K562 (cell line): ENCODE measurements around the gene ZAP70. TPM values are rescaled to one million over a fixed set of nuclear protein-coding genes. Genes with fewer than 3 reads are reported as not detected.

Experiments
- ATAC-seq: fragments of 200-7000 bp; cut with Tn5 transposase; 3 replicates; pipeline ENCODE4 v1.9.1; 2020; ENCODE audit warnings: moderate library complexity
- BruUV-seq: library from RNA; stranded (reverse); fragments of 400-500 nt; replicated peaks from 2 replicates; lab custom pipeline; 2021; lab: Mats Ljungman, UMichigan
- CTCF ChIA-PET: fragments of 300-600 bp; formaldehyde crosslinking; extraction: SDS; loops from one replicate; lab custom pipeline; 2021; ENCODE audit warnings: low intra/inter-chr PET ratio; lab: Yijun Ruan, JAX
- POLR2A ChIA-PET: fragments of 300-600, 350-650 bp; sonication (Branson Sonifier 250); formaldehyde crosslinking; extraction: SDS; loops from one replicate; lab custom pipeline; 2021; ENCODE audit warnings: antibody characterized with exemption, inconsistent platforms; lab: Yijun Ruan, JAX
- DNase-seq, 4 experiments: peaks; one replicate each; pipeline versions ENCODE4 v3.0.0 to v3.0.0-alpha.2; 2011 to 2018; ENCODE audit warnings: low spot score in 3 of 4, mixed read lengths in 3 of 4; ENCODE audit errors: extremely low read depth in 1 of 4
- FAIRE-seq: peaks from 2 replicates; lab custom pipeline; 2011; peaks lifted over from hg19 to GRCh38; lab: Jason Lieb, UNC
- H2AFZ ChIP-seq: 2 replicates; pipeline ENCODE4 v1.6.0; 2011; ENCODE audit warnings: low read depth, low read length, control low read depth, inconsistent platforms
- H3K27ac ChIP-seq: fragments of 200-600 bp; 3 replicates; pipeline ENCODE4 v1.8.0; 2011; ENCODE audit warnings: low read depth, mild to moderate bottlenecking, control low read depth, inconsistent platforms, low read length, moderate library complexity, mixed read lengths; ENCODE audit errors: extremely low read depth
- H3K27me3 ChIP-seq, 2 experiments: fragments of 300-600 bp in 1 of 2; 2 replicates in 1 of 2; 3 replicates in 1 of 2; pipeline versions ENCODE4 v1.6.0 to v1.8.0; 2011; ENCODE audit warnings: inconsistent platforms in 2 of 2, low read length in 2 of 2, mild to moderate bottlenecking in 1 of 2, mixed read lengths in 1 of 2, moderate library complexity in 1 of 2; ENCODE audit not compliant: control insufficient read depth in 2 of 2, insufficient read depth in 2 of 2
- H3K36me3 ChIP-seq: fragments of 300-600 bp; 3 replicates; pipeline ENCODE4 v1.8.0; 2011; ENCODE audit warnings: mild to moderate bottlenecking, low read length, inconsistent platforms; ENCODE audit not compliant: control insufficient read depth, insufficient read depth
- H3K4me1 ChIP-seq, 2 experiments: fragments of 200-600 bp in 1 of 2; replicated peaks in 1 of 2; 2 replicates in 1 of 2; 3 replicates in 1 of 2; pipeline versions ENCODE4 v1.5.1 to v1.8.0; 2011; ENCODE audit warnings: inconsistent platforms in 2 of 2, low read length in 2 of 2, mild to moderate bottlenecking in 1 of 2, mixed read lengths in 1 of 2, moderate library complexity in 1 of 2; ENCODE audit not compliant: control insufficient read depth in 2 of 2, insufficient read depth in 2 of 2
- H3K4me2 ChIP-seq: 2 replicates; pipeline ENCODE4 v1.6.1; 2011; ENCODE audit warnings: low read length, control low read depth, inconsistent platforms, mixed read lengths; ENCODE audit not compliant: insufficient read depth
- H3K4me3 ChIP-seq: fragments of 200-600 bp; sonication (generic), shearing (Covaris generic); 2 replicates; pipeline ENCODE4 v1.5.1; 2016; ENCODE audit warnings: control low read depth, inconsistent platforms
- H3K79me2 ChIP-seq: fragments of 200-600 bp; 3 replicates; pipeline ENCODE4 v1.8.0; 2011; ENCODE audit warnings: low read length, inconsistent platforms; ENCODE audit not compliant: control insufficient read depth, insufficient read depth
- H3K9ac ChIP-seq, 2 experiments: 2 replicates each; pipeline versions ENCODE4 v1.6.0 to v1.6.1; 2011; ENCODE audit warnings: low read depth in 2 of 2, low read length in 2 of 2, control low read depth in 1 of 2, inconsistent platforms in 1 of 2, mild to moderate bottlenecking in 1 of 2, mixed read lengths in 1 of 2; ENCODE audit not compliant: insufficient read depth in 1 of 2
- H3K9me1 ChIP-seq: one replicate; pipeline ENCODE4 v1.6.0; 2011; ENCODE audit warnings: inconsistent platforms, mild to moderate bottlenecking, low read length, moderate library complexity; ENCODE audit not compliant: control insufficient read depth, insufficient read depth
- H3K9me3 ChIP-seq: replicated peaks from 2 replicates; pipeline ENCODE4 v1.5.1; 2011; ENCODE audit warnings: low read depth, low read length, inconsistent platforms; ENCODE audit not compliant: control insufficient read depth, insufficient read depth
- H4K20me1 ChIP-seq: replicated peaks from 2 replicates; pipeline ENCODE4 v1.6.1; 2011; ENCODE audit warnings: low read length, inconsistent platforms, mixed read lengths; ENCODE audit not compliant: control insufficient read depth, insufficient read depth
- ZNF324 ChIP-seq: fragments of 250-450 bp; sonication (Bioruptor Pico); IDR thresholded peaks from 2 replicates; pipeline ENCODE4 v1.4.0; 2020; ENCODE audit warnings: mild to moderate bottlenecking
- in situ Hi-C: fragments of 300-500 bp; cut with MboI; formaldehyde crosslinking; loops from 4 replicates; pipeline ENCODE4 v1.15.0; 2018; ENCODE audit warnings: inconsistent platforms, mixed read lengths
- intact Hi-C: fragments of 100-400 bp; cut with micrococcal nuclease; formaldehyde crosslinking; loops from 2 replicates; pipeline ENCODE4 v1.14.2; 2022
- polyA plus RNA-seq, 8 experiments: library from polyadenylated mRNA; depleted of rRNA in 4 of 8; stranded (reverse) in 5 of 8; unstranded in 3 of 8; fragments of >200 nt; fragmentation: Nextera tagmentation in 2 of 8; fragmentation: Illumina TruSeq in 1 of 8; extraction: Ambion mirVana in 2 of 8; extraction: Trizol in 1 of 8; gene quantifications; 2 replicates each; pipeline versions ENCODE4 v1.2.1 to v1.2.3, GENCODE V29; 2011 to 2014; ENCODE audit warnings: inconsistent platforms in 1 of 8, missing spikeins in 1 of 8
- total RNA-seq, 7 experiments: library from RNA; depleted of rRNA in 6 of 7; stranded (reverse); fragments of >200 nt in 6 of 7; fragmentation: Illumina TruSeq in 2 of 7; extraction: Trizol in 2 of 7; gene quantifications; 2 replicates each; pipeline versions ENCODE4 v1.2.1 to v1.2.3, GENCODE V29; 2011 to 2021; ENCODE audit warnings: low replicate concordance in 1 of 7
- TF ChIP-seq, protein P1 (sequence below): fragments of 450-650 bp; IDR thresholded peaks from 2 replicates; pipeline ENCODE4 v1.6.1; 2016
- TF ChIP-seq, protein P2 (sequence below), 2 experiments: fragments of 450-650 bp; IDR thresholded peaks; 2 replicates each; pipeline ENCODE4 v1.6.1; 2016

ZAP70 gene
- total and polyA plus RNA-seq, 9 of the 15 experiments (the other 6 are each of a cell fraction or from before 2014, with no cell fraction given): 0.06 to 0.80 (median 0.21) TPM; not detected in 1

DNA sequence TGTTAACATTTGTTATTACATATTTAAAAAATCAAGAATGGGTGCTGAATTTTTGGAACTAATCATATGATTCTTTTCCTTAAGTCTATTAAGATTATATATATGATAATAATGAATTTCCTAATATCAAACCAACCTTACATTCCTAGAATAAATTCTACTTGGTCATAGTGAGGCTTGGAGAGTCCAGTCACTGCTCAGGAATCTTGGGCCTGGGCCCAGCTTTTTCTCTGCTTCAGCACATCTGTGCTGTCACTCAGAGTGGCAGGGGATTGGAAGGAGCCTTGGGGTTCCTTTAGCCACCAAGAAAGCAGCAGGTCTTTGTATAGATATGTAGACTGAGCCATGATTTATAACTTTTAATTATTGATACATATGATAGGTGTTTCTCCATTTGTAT, 19.9 kb upstream of the ZAP70 start:
- Histone ChIP-seq H3K79me2 (no peaks in the 10 kb centered on the region), H3K27ac (no peak overlapping the region), H3K4me2 (no peak overlapping the region), H4K20me1 (no peaks in the 10 kb centered on the region), H3K9me1 (no peaks in the 10 kb centered on the region), H3K9ac (no peak overlapping the region), H3K4me3 (no peak overlapping the region), H3K9me3 (no peaks in the 10 kb centered on the region), H2AFZ (no peak overlapping the region), H3K4me1 (peaks cover 3 to 4% of the 10 kb centered on the region in 2 experiments; a peak in 3 of 5 replicates), H3K27me3 (no peaks in the 10 kb centered on the region), H3K36me3 (no peaks in the 10 kb centered on the region)
- in situ Hi-C loops (no loop called here), intact Hi-C loops (no loop called here)
- TF ChIP-seq ZNF324 (CRISPR knock-in tag): 0 out of 2 replicates have a peak, but pooled peaks have one; percentile 46
- TF ChIP-seq, protein P1, sequence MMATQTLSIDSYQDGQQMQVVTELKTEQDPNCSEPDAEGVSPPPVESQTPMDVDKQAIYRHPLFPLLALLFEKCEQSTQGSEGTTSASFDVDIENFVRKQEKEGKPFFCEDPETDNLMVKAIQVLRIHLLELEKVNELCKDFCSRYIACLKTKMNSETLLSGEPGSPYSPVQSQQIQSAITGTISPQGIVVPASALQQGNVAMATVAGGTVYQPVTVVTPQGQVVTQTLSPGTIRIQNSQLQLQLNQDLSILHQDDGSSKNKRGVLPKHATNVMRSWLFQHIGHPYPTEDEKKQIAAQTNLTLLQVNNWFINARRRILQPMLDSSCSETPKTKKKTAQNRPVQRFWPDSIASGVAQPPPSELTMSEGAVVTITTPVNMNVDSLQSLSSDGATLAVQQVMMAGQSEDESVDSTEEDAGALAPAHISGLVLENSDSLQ: peak; percentile 49
- TF ChIP-seq, protein P2, sequence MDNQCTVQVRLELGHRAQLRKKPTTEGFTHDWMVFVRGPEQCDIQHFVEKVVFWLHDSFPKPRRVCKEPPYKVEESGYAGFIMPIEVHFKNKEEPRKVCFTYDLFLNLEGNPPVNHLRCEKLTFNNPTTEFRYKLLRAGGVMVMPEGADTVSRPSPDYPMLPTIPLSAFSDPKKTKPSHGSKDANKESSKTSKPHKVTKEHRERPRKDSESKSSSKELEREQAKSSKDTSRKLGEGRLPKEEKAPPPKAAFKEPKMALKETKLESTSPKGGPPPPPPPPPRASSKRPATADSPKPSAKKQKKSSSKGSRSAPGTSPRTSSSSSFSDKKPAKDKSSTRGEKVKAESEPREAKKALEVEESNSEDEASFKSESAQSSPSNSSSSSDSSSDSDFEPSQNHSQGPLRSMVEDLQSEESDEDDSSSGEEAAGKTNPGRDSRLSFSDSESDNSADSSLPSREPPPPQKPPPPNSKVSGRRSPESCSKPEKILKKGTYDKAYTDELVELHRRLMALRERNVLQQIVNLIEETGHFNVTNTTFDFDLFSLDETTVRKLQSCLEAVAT (IDR thresholded peaks at IDR 0.05): no peak
- ATAC-seq (no peak), FAIRE-seq (no peak), DNase-seq (no peak)
- BruUV-seq: no TSS peak
- ChIA-PET CTCF (interaction anchor here (1.7 kb wide), 1 partner anchor 103 kb away, joined by 5 read pairs; no protein-coding TSS in a partner anchor), POLR2A (interaction anchor here (0.7 kb wide), 1 partner anchor 12 kb away, joined by 4 read pairs; no protein-coding TSS in a partner anchor)
